Fibroblast of the aortic adventitia (primary cell): ENCODE data around the gene PRKAG2. TPM values are rescaled to one million over a fixed set of nuclear protein-coding genes. Genes with fewer than 3 reads are reported as not detected.
A peak's percentile ranks its signal among the peaks of the same experiment; 100 is the strongest.

Source experiments
- DNase-seq: peaks from one replicate; pipeline ENCODE4 v3.0.0-alpha.2; 2010; ENCODE audit warnings: low read depth
- H3K4me3 ChIP-seq: 2 replicates; pipeline ENCODE4 v1.5.1; 2011; ENCODE audit warnings: low read depth, mild to moderate bottlenecking, control low read depth, low read length, moderate library complexity
- CTCF ChIP-seq: IDR thresholded peaks from 2 replicates; pipeline ENCODE4 v1.5.1; 2011; ENCODE audit warnings: mild to moderate bottlenecking, low read length, control low read depth, inconsistent platforms; ENCODE audit not compliant: insufficient read depth
- total RNA-seq: library from RNA; depleted of rRNA; stranded (reverse); fragments of >200 nt; gene quantifications from 2 replicates; pipeline ENCODE4 v1.2.3, GENCODE V29; 2012; ENCODE audit warnings: low replicate concordance

PRKAG2 gene
- total RNA-seq, 1 donor, result 10.0 TPM

- no peak for TF ChIP-seq CTCF
- peak; percentile 27 for DNase-seq
- H3K4me3 ChIP-seq, result no peak overlapping the region
These were observed 192.3 kb downstream of the PRKAG2 start for GRCh38 chr7:151684408-151685175.

GRCh38 chr7:151683615-151684407 lies 193.1 kb downstream of the PRKAG2 start:
- no peak overlapping the region for H3K4me3 ChIP-seq
- no peak for TF ChIP-seq CTCF
- DNase-seq, result no peak

GRCh38 chr7:151682831-151683614 lies 193.9 kb downstream of the PRKAG2 start:
- DNase-seq, result no peak
- H3K4me3 ChIP-seq, result no peak overlapping the region
- no peak for TF ChIP-seq CTCF

- no peak for DNase-seq
- TF ChIP-seq CTCF, result no peak
- H3K4me3 ChIP-seq, result no peak overlapping the region
These were observed 195.2 kb downstream of the PRKAG2 start for GRCh38 chr7:151681726-151682125.

- peak; percentile 46 for DNase-seq
- no peak overlapping the region for H3K4me3 ChIP-seq
- TF ChIP-seq CTCF, result no peak
These were observed 196.1 kb downstream of the PRKAG2 start for GRCh38 chr7:151680810-151681209.

- TF ChIP-seq CTCF, result no peak
These were observed 196.9 kb downstream of the PRKAG2 start for GRCh38 chr7:151679881-151680612.

More at GRCh38 chr7:151679881-151680612, 196.9 kb downstream of the PRKAG2 start:
- no peak for DNase-seq
- H3K4me3 ChIP-seq, result no peak overlapping the region
